Measurements from ENCODE around the gene AKAP17A. TPM values are rescaled to one million over a fixed set of nuclear protein-coding genes. Genes with fewer than 3 reads are reported as not detected.

AKAP17A gene
- total RNA-seq, 1 experiment from 2014 or later: 39.9 TPM

GRCh38 chrX:1593286-1594271 is 2.2 kb downstream of the AKAP17A start:
- Histone ChIP-seq H3K4me3 (ENCODE audit: low read depth, low read length) (no peak overlapping the region; the same call in 1 of the 2 replicates), H3K9me3 (no peaks in the 10 kb centered on the region), H3K36me3 (ENCODE audit: control insufficient read depth, insufficient read depth, low read length) (peaks cover 6% of the 10 kb centered on the region), H3K4me1 (peaks cover 4% of the 10 kb centered on the region; the same call in 1 of the 2 replicates), H3K27me3 (replicated peaks; ENCODE audit: control insufficient read depth, insufficient read depth, low read length) (no peaks in the 10 kb centered on the region)
- Mint-ChIP-seq H3K27me3 (ENCODE audit: insufficient read depth, unreplicated experiment) (no peaks in the 10 kb centered on the region), H3K9me3 (ENCODE audit: unreplicated experiment) (no peaks in the 10 kb centered on the region), H3K4me3 (ENCODE audit: unreplicated experiment) (peak overlapping the region; percentile 87), H3K27ac (ENCODE audit: unreplicated experiment) (peak overlapping the region; percentile 84), H3K4me1 (ENCODE audit: low read depth, unreplicated experiment) (no peaks in the 10 kb centered on the region), H3K36me3 (ENCODE audit: insufficient read depth, unreplicated experiment) (peaks cover 66% of the 10 kb centered on the region)
- no peak for DNase-seq
- TF ChIP-seq, protein P1, sequence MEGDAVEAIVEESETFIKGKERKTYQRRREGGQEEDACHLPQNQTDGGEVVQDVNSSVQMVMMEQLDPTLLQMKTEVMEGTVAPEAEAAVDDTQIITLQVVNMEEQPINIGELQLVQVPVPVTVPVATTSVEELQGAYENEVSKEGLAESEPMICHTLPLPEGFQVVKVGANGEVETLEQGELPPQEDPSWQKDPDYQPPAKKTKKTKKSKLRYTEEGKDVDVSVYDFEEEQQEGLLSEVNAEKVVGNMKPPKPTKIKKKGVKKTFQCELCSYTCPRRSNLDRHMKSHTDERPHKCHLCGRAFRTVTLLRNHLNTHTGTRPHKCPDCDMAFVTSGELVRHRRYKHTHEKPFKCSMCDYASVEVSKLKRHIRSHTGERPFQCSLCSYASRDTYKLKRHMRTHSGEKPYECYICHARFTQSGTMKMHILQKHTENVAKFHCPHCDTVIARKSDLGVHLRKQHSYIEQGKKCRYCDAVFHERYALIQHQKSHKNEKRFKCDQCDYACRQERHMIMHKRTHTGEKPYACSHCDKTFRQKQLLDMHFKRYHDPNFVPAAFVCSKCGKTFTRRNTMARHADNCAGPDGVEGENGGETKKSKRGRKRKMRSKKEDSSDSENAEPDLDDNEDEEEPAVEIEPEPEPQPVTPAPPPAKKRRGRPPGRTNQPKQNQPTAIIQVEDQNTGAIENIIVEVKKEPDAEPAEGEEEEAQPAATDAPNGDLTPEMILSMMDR (IDR thresholded peaks at IDR 0.05; ENCODE audit: insufficient read depth in 1 of 2, low read depth in 1 of 2, low read length in 1 of 2, severe bottlenecking in 1 of 2, unreplicated experiment in 1 of 2): no peak
- POLR2A ChIA-PET: no interaction called here
- intact Hi-C loops (cut with micrococcal nuclease; ENCODE audit: unreplicated experiment): loop anchor here (5.0 kb wide), 1 partner anchor 1276 kb away; the partner anchor contains the start of gene GTPBP6
- TSS peak; percentile 25 for BruUV-seq (replicated peaks)
- CTCF ChIA-PET: no interaction called here

DNA sequence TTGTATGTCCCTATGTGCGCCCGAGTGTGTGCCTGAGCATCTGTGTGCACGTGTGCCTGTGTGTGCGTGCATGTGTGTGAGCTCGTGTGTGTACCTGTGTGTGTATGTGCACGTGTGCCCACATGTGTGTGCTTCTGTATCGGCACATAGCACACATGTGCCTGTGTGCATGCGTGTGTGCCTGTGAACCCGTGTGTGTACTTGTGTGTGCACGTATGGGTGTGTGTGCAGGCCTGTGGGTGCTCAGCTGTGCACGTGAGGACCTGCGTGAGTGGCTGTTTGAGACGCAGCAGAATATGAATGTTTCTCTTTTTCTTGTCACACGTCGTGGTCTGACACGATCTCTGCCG is 4.3 kb downstream of the AKAP17A start:
- Histone ChIP-seq H3K27me3 (replicated peaks; ENCODE audit: control insufficient read depth, insufficient read depth, low read length) (no peaks in the 10 kb centered on the region), H3K4me1 (peaks cover 4% of the 10 kb centered on the region; the same call in 1 of the 2 replicates), H3K4me3 (ENCODE audit: low read depth, low read length) (no peak overlapping the region), H3K9me3 (no peaks in the 10 kb centered on the region), H3K36me3 (ENCODE audit: control insufficient read depth, insufficient read depth, low read length) (peaks cover 7% of the 10 kb centered on the region)
- no peaks in the 10 kb centered on the region for H3K27me3 Mint-ChIP-seq (ENCODE audit: insufficient read depth, unreplicated experiment)
- TF ChIP-seq, protein P1 (IDR thresholded peaks at IDR 0.05; ENCODE audit: insufficient read depth in 1 of 2, low read depth in 1 of 2, low read length in 1 of 2, severe bottlenecking in 1 of 2, unreplicated experiment in 1 of 2): no peak
- DNase-seq: no peak
- no peak overlapping the region for H3K4me3 Mint-ChIP-seq (ENCODE audit: unreplicated experiment)
- no TSS peak for BruUV-seq (replicated peaks)
- ChIA-PET CTCF (no interaction called here), POLR2A (no interaction called here)
- H3K4me1 Mint-ChIP-seq (ENCODE audit: low read depth, unreplicated experiment): no peaks in the 10 kb centered on the region
- peaks cover 85% of the 10 kb centered on the region for H3K36me3 Mint-ChIP-seq (ENCODE audit: insufficient read depth, unreplicated experiment)
- H3K9me3 Mint-ChIP-seq (ENCODE audit: unreplicated experiment): no peaks in the 10 kb centered on the region
- H3K27ac Mint-ChIP-seq (ENCODE audit: unreplicated experiment): no peak overlapping the region
- intact Hi-C loops (cut with micrococcal nuclease; ENCODE audit: unreplicated experiment): no loop called here

DNA sequence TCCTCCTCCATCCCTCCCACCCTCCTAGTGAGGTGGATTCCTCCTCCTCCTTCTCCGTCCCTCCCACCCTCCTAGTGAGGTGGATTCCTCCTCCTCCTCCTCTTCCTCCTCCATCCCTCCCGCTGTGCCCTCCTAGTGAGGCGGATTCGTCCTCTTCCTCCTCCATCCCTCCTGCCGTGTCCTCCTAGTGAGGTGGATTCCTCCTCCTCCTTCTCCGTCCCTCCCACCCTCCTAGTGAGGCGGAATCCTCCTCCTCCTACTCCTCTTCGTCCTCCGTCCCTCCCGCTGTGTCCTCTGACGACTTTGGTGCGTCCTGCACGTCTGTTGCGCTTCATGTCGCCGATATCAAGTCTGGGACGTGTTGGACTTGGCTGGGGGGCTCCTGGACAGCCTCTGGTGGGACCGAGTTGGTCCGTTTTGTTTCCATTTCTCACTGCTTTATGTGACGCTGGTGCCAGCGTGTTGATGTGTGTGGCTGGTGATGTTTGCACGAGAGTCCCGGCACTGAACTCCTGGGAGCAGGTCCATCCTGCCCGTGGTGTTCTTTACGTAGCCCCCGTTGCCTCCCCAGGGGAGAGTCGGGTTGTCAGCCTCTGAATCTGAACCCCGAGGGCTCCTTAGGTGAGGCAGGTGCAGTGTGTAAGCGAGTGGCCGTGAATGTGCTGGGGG is 5.4 kb downstream of the AKAP17A start:
- TF ChIP-seq, protein P1 (IDR thresholded peaks at IDR 0.05; ENCODE audit: insufficient read depth in 1 of 2, low read depth in 1 of 2, low read length in 1 of 2, severe bottlenecking in 1 of 2, unreplicated experiment in 1 of 2): no peak
- no peak overlapping the region for H3K4me3 ChIP-seq (ENCODE audit: low read depth, low read length)
- peaks cover 4% of the 10 kb centered on the region; the same call in 1 of the 2 replicates for H3K4me1 ChIP-seq
- CTCF ChIA-PET: no interaction called here
- intact Hi-C loops (cut with micrococcal nuclease; ENCODE audit: unreplicated experiment): no loop called here
- no TSS peak for BruUV-seq (replicated peaks)
- H3K4me3 Mint-ChIP-seq (ENCODE audit: unreplicated experiment): no peak overlapping the region
- peaks cover 7% of the 10 kb centered on the region for H3K36me3 ChIP-seq (ENCODE audit: control insufficient read depth, insufficient read depth, low read length)
- no peaks in the 10 kb centered on the region for H3K27me3 Mint-ChIP-seq (ENCODE audit: insufficient read depth, unreplicated experiment)
- peaks cover 86% of the 10 kb centered on the region for H3K36me3 Mint-ChIP-seq (ENCODE audit: insufficient read depth, unreplicated experiment)
- H3K27ac Mint-ChIP-seq (ENCODE audit: unreplicated experiment): no peak overlapping the region
- no peak for DNase-seq
- no peaks in the 10 kb centered on the region for H3K27me3 ChIP-seq (replicated peaks; ENCODE audit: control insufficient read depth, insufficient read depth, low read length)
- no peaks in the 10 kb centered on the region for H3K4me1 Mint-ChIP-seq (ENCODE audit: low read depth, unreplicated experiment)
- H3K9me3 Mint-ChIP-seq (ENCODE audit: unreplicated experiment): no peaks in the 10 kb centered on the region
- POLR2A ChIA-PET: no interaction called here
- no peaks in the 10 kb centered on the region for H3K9me3 ChIP-seq
